BE2C (cell line): Measurements from ENCODE around the gene PPFIA4.

Experiments used
- DNase-seq: peaks from one replicate; pipeline ENCODE4 v3.0.0-alpha.2; 2020
- H3K27me3 ChIP-seq: fragments of 250-450 bp; sonication (Bioruptor Pico); 2 replicates; pipeline ENCODE4 v1.5.1; 2020; ENCODE audit warnings: mild to moderate bottlenecking
- H3K36me3 ChIP-seq: fragments of 250-450 bp; sonication (Bioruptor Pico); 2 replicates; pipeline ENCODE4 v1.5.1; 2020; ENCODE audit warnings: mild to moderate bottlenecking
- H3K4me1 ChIP-seq: fragments of 250-450 bp; sonication (Bioruptor Pico); 2 replicates; pipeline ENCODE4 v1.5.1; 2020
- H3K4me3 ChIP-seq: 2 replicates; pipeline ENCODE4 v1.5.1; 2011; ENCODE audit warnings: low read depth, low read length
- H3K9me3 ChIP-seq: fragments of 250-450 bp; sonication (Bioruptor Pico); 2 replicates; pipeline ENCODE4 v1.5.1; 2020
- CTCF ChIP-seq: IDR thresholded peaks from 2 replicates; pipeline ENCODE4 v1.5.1; 2012; ENCODE audit warnings: mild to moderate bottlenecking, low read depth, low read length

The PPFIA4 gene

GRCh38 chr1:203037509-203038190, 11.4 kb downstream of the PPFIA4 start:
- no peak for DNase-seq
- H3K4me1 ChIP-seq, result peaks cover 16% of the 10 kb centered on the region
- no peaks in the 10 kb centered on the region for H3K36me3 ChIP-seq
- no peak for TF ChIP-seq CTCF
- no peak overlapping the region for H3K4me3 ChIP-seq
- H3K9me3 ChIP-seq, result no peaks in the 10 kb centered on the region
- H3K27me3 ChIP-seq, result no peaks in the 10 kb centered on the region

GRCh38 chr1:203038217-203038741, 12.0 kb downstream of the PPFIA4 start:
- no peaks in the 10 kb centered on the region for H3K36me3 ChIP-seq
- H3K27me3 ChIP-seq, result no peaks in the 10 kb centered on the region
- H3K4me1 ChIP-seq, result peaks cover 16% of the 10 kb centered on the region
- no peak for DNase-seq
- no peak overlapping the region for H3K4me3 ChIP-seq
- no peaks in the 10 kb centered on the region for H3K9me3 ChIP-seq
- TF ChIP-seq CTCF, result no peak

- Histone ChIP-seq H3K4me3 (no peak overlapping the region), H3K9me3 (no peaks in the 10 kb centered on the region), H3K27me3 (no peaks in the 10 kb centered on the region), H3K4me1 (peaks cover 16% of the 10 kb centered on the region), H3K36me3 (no peaks in the 10 kb centered on the region)
- DNase-seq, result peak; percentile 85
- TF ChIP-seq CTCF, result peak; percentile 98
These were observed 12.8 kb downstream of the PPFIA4 start for GRCh38 chr1:203038891-203039608.

- DNase-seq, result peak; percentile 82
- Histone ChIP-seq H3K4me1 (peaks cover 16% of the 10 kb centered on the region), H3K36me3 (no peaks in the 10 kb centered on the region), H3K9me3 (no peaks in the 10 kb centered on the region), H3K27me3 (no peaks in the 10 kb centered on the region), H3K4me3 (no peak overlapping the region)
- peak; percentile 76 for TF ChIP-seq CTCF
These were observed 13.6 kb downstream of the PPFIA4 start for GRCh38 chr1:203039609-203040512.

GRCh38 chr1:203040513-203041275, 14.4 kb downstream of the PPFIA4 start:
- H3K4me3 ChIP-seq, result no peak overlapping the region
- no peaks in the 10 kb centered on the region for H3K36me3 ChIP-seq
- H3K9me3 ChIP-seq, result no peaks in the 10 kb centered on the region
- no peak for DNase-seq
- no peaks in the 10 kb centered on the region for H3K27me3 ChIP-seq
- peaks cover 16% of the 10 kb centered on the region for H3K4me1 ChIP-seq
- TF ChIP-seq CTCF, result no peak
